G401.6 (cell line): Measurements from ENCODE around the gene PPM1F.
"Not testable (repeated sequence)": the region's sequence is repeated elsewhere in the genome, so short reads cannot be mapped to it uniquely, and the experiment has no call there.

ENCODE experiments used
- FAIRE-seq: peaks from 2 replicates; lab custom pipeline; 2012; peaks lifted over from hg19 to GRCh38; lab: Jason Lieb, UNC

Gene PPM1F

GRCh38 chr22:21919526-21920307, 32.9 kb downstream of the PPM1F start:
- no peak for FAIRE-seq

- FAIRE-seq, result no peak
Measured at GRCh38 chr22:21918466-21919185, 34.0 kb downstream of the PPM1F start.

GRCh38 chr22:21917959-21918261, 34.7 kb downstream of the PPM1F start:
- no peak for FAIRE-seq

- FAIRE-seq, result no peak
Measured at GRCh38 chr22:21917181-21917958, 35.3 kb downstream of the PPM1F start.

- no peak for FAIRE-seq
Measured at GRCh38 chr22:21916309-21916918, 36.2 kb downstream of the PPM1F start.

- no peak for FAIRE-seq
Measured at GRCh38 chr22:21915624-21916308, 36.9 kb downstream of the PPM1F start.

GRCh38 chr22:21914033-21914642, 38.5 kb downstream of the PPM1F start:
- FAIRE-seq, result not testable (repeated sequence)

- not testable (repeated sequence) for FAIRE-seq
Measured at GRCh38 chr22:21910367-21910766, 42.3 kb downstream of the PPM1F start.

- FAIRE-seq, result no peak
Measured at GRCh38 chr22:21909871-21910270, 42.8 kb downstream of the PPM1F start.

GRCh38 chr22:21907638-21908522, 44.8 kb downstream of the PPM1F start:
- no peak for FAIRE-seq

- not testable (repeated sequence) for FAIRE-seq
Measured at GRCh38 chr22:21905234-21905633, 47.4 kb downstream of the PPM1F start.

- FAIRE-seq, result no peak
Measured at GRCh38 chr22:21904250-21904789, 48.3 kb downstream of the PPM1F start.

GRCh38 chr22:21903283-21903682, 49.4 kb downstream of the PPM1F start:
- FAIRE-seq, result no peak

- no peak for FAIRE-seq
Measured at GRCh38 chr22:21902296-21903087, 50.2 kb downstream of the PPM1F start.

GRCh38 chr22:21898354-21898896, 54.2 kb downstream of the PPM1F start:
- no peak for FAIRE-seq

GRCh38 chr22:21896951-21897513, 55.6 kb downstream of the PPM1F start:
- FAIRE-seq, result no peak

- not testable (repeated sequence) for FAIRE-seq
Measured at GRCh38 chr22:21896275-21896674, 56.4 kb downstream of the PPM1F start.

GRCh38 chr22:21894799-21895198, 57.8 kb downstream of the PPM1F start:
- no peak for FAIRE-seq
